Measurements from ENCODE around the gene PCSK9. TPM values are rescaled to one million over a fixed set of nuclear protein-coding genes. Genes with fewer than 3 reads are reported as not detected.
A peak's percentile ranks its signal among the peaks of the same experiment; 100 is the strongest.

PCSK9 gene
- total and polyA plus RNA-seq, 3 donors from 2014 or later, result 1.1 to 1.9 (median 1.3) TPM

DNA sequence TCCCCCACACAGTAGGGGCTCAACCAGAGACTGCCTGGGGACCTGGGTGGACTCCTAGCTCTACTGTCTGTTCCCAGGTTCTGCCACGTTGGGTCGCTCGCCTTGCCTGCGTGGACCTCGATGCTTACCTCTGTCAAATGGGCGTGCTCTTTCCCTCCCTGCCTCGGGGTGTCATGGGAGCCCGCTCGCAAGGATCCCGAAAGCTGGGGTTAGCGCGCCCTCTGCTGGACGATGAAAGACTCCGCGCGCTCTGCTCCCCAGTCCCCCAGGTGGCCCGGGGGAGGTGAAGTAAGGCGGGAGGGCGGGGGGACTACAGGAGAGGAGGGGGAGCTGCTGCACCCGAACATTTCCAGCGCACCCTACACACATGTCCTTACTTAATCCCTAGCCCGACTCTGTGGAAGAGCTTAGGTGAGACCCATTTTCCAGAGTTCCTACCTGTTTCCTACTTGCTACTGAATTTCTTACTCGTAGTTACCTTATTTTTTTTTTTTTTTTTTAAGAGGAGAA, 42.9 kb upstream of the PCSK9 start:
- Histone ChIP-seq H3K36me3 (ENCODE audit: low read depth, missing control alignments) (no peaks in the 10 kb centered on the region), H3K9me3 (no peaks in the 10 kb centered on the region)
- intact Hi-C loops (cut with DNase I; ENCODE audit: low total_unique reads), result loop anchor here (5.0 kb wide), 1 partner anchor 49 kb away; no protein-coding TSS in a partner anchor

DNA sequence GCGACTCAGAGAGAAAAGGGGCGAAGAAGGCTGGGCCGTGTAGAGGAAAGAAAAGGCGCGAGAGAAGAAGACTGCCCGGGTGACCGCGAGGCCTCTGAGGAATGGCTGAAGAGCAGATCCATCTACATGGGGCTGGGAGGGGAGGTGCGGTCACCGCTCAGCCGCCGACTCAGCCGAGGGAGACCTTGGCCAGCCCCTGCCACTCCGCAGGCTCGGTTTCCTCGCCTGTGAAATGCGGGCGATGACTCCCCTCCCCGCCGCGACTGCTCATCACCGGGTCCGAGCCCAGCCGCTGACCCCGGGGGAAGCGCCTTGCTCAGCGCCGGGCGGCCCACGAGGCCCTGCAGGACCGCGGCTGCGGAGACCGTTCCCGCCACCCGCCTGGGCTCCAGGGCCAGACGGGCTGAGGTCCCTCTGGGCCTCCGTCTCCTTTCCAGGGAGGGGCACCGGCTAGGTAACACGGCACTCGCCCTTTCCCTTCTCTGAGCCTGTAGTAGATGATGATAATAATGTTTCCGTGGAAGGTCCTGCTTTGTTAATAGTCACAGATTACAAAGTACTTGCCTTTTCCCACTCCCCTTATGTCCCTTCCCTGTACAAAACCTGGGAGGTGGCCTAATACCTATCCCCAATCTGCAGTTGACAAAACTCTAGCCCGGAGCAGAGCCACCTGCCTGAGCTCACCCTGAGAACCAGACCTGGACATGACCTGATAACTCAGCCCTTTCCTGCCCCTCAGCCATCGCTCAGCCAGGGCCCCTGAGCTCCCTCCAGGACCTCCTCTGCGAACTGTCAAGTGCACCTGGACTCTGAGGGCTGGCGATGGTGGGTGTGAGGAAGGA, 42.3 kb upstream of the PCSK9 start:
- peak; percentile 23 for DNase-seq
- Histone ChIP-seq H3K4me1 (no peaks in the 10 kb centered on the region), H3K27me3 (no peaks in the 10 kb centered on the region), H3K4me3 (peak overlapping the region; percentile 6 to 31), H3K9me3 (no peaks in the 10 kb centered on the region), H3K36me3 (ENCODE audit: low read depth, missing control alignments) (no peaks in the 10 kb centered on the region), H3K27ac (no peak overlapping the region)
- TF ChIP-seq POLR2A (IDR thresholded peaks at IDR 0.05), result no peak
- TF ChIP-seq, protein P1, sequence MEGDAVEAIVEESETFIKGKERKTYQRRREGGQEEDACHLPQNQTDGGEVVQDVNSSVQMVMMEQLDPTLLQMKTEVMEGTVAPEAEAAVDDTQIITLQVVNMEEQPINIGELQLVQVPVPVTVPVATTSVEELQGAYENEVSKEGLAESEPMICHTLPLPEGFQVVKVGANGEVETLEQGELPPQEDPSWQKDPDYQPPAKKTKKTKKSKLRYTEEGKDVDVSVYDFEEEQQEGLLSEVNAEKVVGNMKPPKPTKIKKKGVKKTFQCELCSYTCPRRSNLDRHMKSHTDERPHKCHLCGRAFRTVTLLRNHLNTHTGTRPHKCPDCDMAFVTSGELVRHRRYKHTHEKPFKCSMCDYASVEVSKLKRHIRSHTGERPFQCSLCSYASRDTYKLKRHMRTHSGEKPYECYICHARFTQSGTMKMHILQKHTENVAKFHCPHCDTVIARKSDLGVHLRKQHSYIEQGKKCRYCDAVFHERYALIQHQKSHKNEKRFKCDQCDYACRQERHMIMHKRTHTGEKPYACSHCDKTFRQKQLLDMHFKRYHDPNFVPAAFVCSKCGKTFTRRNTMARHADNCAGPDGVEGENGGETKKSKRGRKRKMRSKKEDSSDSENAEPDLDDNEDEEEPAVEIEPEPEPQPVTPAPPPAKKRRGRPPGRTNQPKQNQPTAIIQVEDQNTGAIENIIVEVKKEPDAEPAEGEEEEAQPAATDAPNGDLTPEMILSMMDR (IDR thresholded peaks at IDR 0.05), result no peak
- intact Hi-C loops (cut with DNase I; ENCODE audit: low total_unique reads), result loop anchor here (5.0 kb wide), 1 partner anchor 50 kb away; no protein-coding TSS in a partner anchor
- WGBS, 2 donors, result 13 to 14% methylated on average over 31 to 42 of the region's 46 CpGs

More for the DNA sequence above, 42.9 kb upstream of the PCSK9 start:
- no peaks in the 10 kb centered on the region for H3K27me3 ChIP-seq
- H3K4me1 ChIP-seq, result no peaks in the 10 kb centered on the region
- no peak overlapping the region for H3K27ac ChIP-seq
- no peak for TF ChIP-seq POLR2A (IDR thresholded peaks at IDR 0.05)
- TF ChIP-seq, protein P1 (IDR thresholded peaks at IDR 0.05), result peak; percentile 52 to 83 (median 77)
- peak overlapping the region; percentile 6 to 31 for H3K4me3 ChIP-seq
- DNase-seq, result peak; percentile 75
- 4 to 8% methylated on average over 20 to 23 of the region's 23 CpGs for WGBS, 2 donors

DNA sequence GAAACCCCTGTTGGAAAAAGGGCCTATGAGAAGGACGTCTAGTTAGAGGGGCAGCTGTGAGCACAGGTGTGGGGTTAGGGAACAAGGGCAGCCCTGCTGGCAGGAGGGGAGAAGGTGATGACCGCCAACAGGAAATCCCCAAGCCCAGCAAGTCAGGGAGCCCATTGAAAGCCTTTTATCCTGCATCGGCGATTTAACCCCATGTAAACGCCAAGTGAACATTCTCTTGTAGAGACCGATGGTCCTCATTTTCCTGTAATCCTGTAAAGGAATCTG, 41.7 kb upstream of the PCSK9 start:
- H3K4me1 ChIP-seq, result no peaks in the 10 kb centered on the region
- TF ChIP-seq POLR2A (IDR thresholded peaks at IDR 0.05), result no peak
- TF ChIP-seq, protein P1 (IDR thresholded peaks at IDR 0.05), result no peak
- no peaks in the 10 kb centered on the region for H3K36me3 ChIP-seq (ENCODE audit: low read depth, missing control alignments)
- H3K9me3 ChIP-seq, result no peaks in the 10 kb centered on the region
- no peak overlapping the region for H3K27ac ChIP-seq
- intact Hi-C loops (cut with DNase I; ENCODE audit: low total_unique reads), result loop anchor here (5.0 kb wide), 1 partner anchor 50 kb away; no protein-coding TSS in a partner anchor
- no peaks in the 10 kb centered on the region for H3K27me3 ChIP-seq
- no peak for DNase-seq
- no peak overlapping the region for H3K4me3 ChIP-seq
- whole genome bisulfite sequencing, 2 donors, result 50 to 60% methylated on average over 6 of the region's 6 CpGs

DNA sequence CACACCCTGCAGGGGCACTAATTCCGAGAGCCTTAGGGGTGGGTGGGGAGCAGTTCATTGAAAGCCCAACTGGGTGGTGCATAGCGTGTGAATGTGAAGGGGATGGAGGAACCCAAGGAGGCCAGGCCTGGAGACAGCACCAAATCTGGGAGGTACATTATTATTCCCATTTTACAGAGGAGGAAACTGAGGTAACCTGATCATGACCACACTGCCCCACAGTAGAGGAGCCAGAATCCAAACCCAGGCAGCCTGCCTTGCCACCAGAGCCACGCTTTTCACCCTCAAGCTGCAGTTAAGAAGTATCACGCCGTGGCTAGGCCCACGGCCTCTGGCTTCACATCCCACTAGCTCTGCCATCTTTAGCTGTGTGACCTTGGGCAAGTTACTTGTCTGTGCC, 41.2 kb upstream of the PCSK9 start:
- H3K4me1 ChIP-seq, result no peaks in the 10 kb centered on the region
- DNase-seq, result no peak
- H3K27ac ChIP-seq, result no peak overlapping the region
- no peaks in the 10 kb centered on the region for H3K9me3 ChIP-seq
- no peak for TF ChIP-seq POLR2A (IDR thresholded peaks at IDR 0.05)
- TF ChIP-seq, protein P1 (IDR thresholded peaks at IDR 0.05), result no peak
- 82% methylated on average over 3 to 6 of the region's 6 CpGs for WGBS, 2 donors
- no peaks in the 10 kb centered on the region for H3K36me3 ChIP-seq (ENCODE audit: low read depth, missing control alignments)
- H3K27me3 ChIP-seq, result no peaks in the 10 kb centered on the region
- H3K4me3 ChIP-seq, result no peak overlapping the region
- intact Hi-C loops (cut with DNase I; ENCODE audit: low total_unique reads), result loop anchor here (5.0 kb wide), 1 partner anchor 51 kb away; no protein-coding TSS in a partner anchor

Data from testis (tissue), 3 donors.